ENCODE results near the gene ADISSP. TPM values are rescaled to one million over a fixed set of nuclear protein-coding genes. Genes with fewer than 3 reads are reported as not detected.
"Not testable (repeated sequence)": the region's sequence is repeated elsewhere in the genome, so short reads cannot be mapped to it uniquely, and the experiment has no call there.

The ADISSP gene
- total RNA-seq, 1 donor from 2014 or later: 93.0 TPM

GRCh38 chr20:3794701-3795420 is 27.3 kb upstream of the ADISSP start:
- H3K9me3 Mint-ChIP-seq: no peaks in the 10 kb centered on the region
- peak overlapping the region; percentile 93 for H3K4me3 Mint-ChIP-seq
- TF ChIP-seq CTCF (conservative IDR thresholded peaks at IDR 0.05): no peak
- peak overlapping the region; percentile 50 for H3K27ac Mint-ChIP-seq (ENCODE audit: unreplicated experiment)
- peaks cover 4% of the 10 kb centered on the region for H3K27me3 Mint-ChIP-seq (ENCODE audit: low read depth)
- no peaks in the 10 kb centered on the region for H3K36me3 Mint-ChIP-seq (ENCODE audit: low read depth)
- DNase-seq (ENCODE audit: low read depth, low spot score): no peak
- peaks cover 39% of the 10 kb centered on the region for H3K4me1 Mint-ChIP-seq

- not testable (repeated sequence) for DNase-seq (ENCODE audit: low read depth, low spot score); H3K36me3 Mint-ChIP-seq (ENCODE audit: low read depth); H3K27ac Mint-ChIP-seq (ENCODE audit: unreplicated experiment); H3K9me3 Mint-ChIP-seq; H3K27me3 Mint-ChIP-seq (ENCODE audit: low read depth)
- Mint-ChIP-seq H3K4me1 (peaks cover 32% of the 10 kb centered on the region), H3K4me3 (peak overlapping the region; percentile 49)
Observed at GRCh38 chr20:3794168-3794567, 26.6 kb upstream of the ADISSP start.

- H3K36me3 Mint-ChIP-seq (ENCODE audit: low read depth); DNase-seq (ENCODE audit: low read depth, low spot score); H3K27ac Mint-ChIP-seq (ENCODE audit: unreplicated experiment); H3K9me3 Mint-ChIP-seq; H3K27me3 Mint-ChIP-seq (ENCODE audit: low read depth): not testable (repeated sequence)
- Mint-ChIP-seq H3K4me3 (peak overlapping the region; percentile 84), H3K4me1 (peaks cover 22% of the 10 kb centered on the region)
Observed at GRCh38 chr20:3789201-3789600, 21.6 kb upstream of the ADISSP start.

GRCh38 chr20:3788685-3789155 is 21.2 kb upstream of the ADISSP start:
- Mint-ChIP-seq H3K4me3 (peak overlapping the region; percentile 84), H3K4me1 (peaks cover 22% of the 10 kb centered on the region), H3K36me3 (ENCODE audit: low read depth) (no peaks in the 10 kb centered on the region), H3K27me3 (ENCODE audit: low read depth) (peaks cover 6% of the 10 kb centered on the region), H3K9me3 (no peaks in the 10 kb centered on the region), H3K27ac (ENCODE audit: unreplicated experiment) (no peak overlapping the region)
- no peak for DNase-seq (ENCODE audit: low read depth, low spot score)
- no peak for TF ChIP-seq CTCF (conservative IDR thresholded peaks at IDR 0.05)

- H3K36me3 Mint-ChIP-seq (ENCODE audit: low read depth): peaks cover 2% of the 10 kb centered on the region
- no peaks in the 10 kb centered on the region for H3K9me3 Mint-ChIP-seq
- TF ChIP-seq CTCF (conservative IDR thresholded peaks at IDR 0.05): no peak
- H3K4me1 Mint-ChIP-seq: peaks cover 32% of the 10 kb centered on the region
- peaks cover 6% of the 10 kb centered on the region for H3K27me3 Mint-ChIP-seq (ENCODE audit: low read depth)
- H3K4me3 Mint-ChIP-seq: peak overlapping the region; percentile 78
- H3K27ac Mint-ChIP-seq (ENCODE audit: unreplicated experiment): no peak overlapping the region
- no peak for DNase-seq (ENCODE audit: low read depth, low spot score)
Observed at GRCh38 chr20:3787324-3788014, 19.9 kb upstream of the ADISSP start.

GRCh38 chr20:3786665-3787323 is 19.2 kb upstream of the ADISSP start, which contains the start of gene CENPB:
TSS of gene CENPB (minus strand) at chr20:3786740. CDS start at chr20:3786483, 257 bp downstream.
- Mint-ChIP-seq H3K36me3 (ENCODE audit: low read depth) (peaks cover 2% of the 10 kb centered on the region), H3K4me3 (peak within 1 kb of the TSS; percentile 91), H3K4me1 (peaks cover 33% of the 10 kb centered on the region), H3K27ac (ENCODE audit: unreplicated experiment) (peak within 1 kb of the TSS; percentile 96), H3K9me3 (no peaks in the 10 kb centered on the region), H3K27me3 (ENCODE audit: low read depth) (peaks cover 6% of the 10 kb centered on the region)
- peak; percentile 87 for TF ChIP-seq CTCF (conservative IDR thresholded peaks at IDR 0.05)
- DNase-seq (ENCODE audit: low read depth, low spot score): peak; percentile 94
